ENCODE data around the gene MDP1.
"Not testable (repeated sequence)": the region's sequence is repeated elsewhere in the genome, so short reads cannot be mapped to it uniquely, and the experiment has no call there.

MDP1 gene

DNA sequence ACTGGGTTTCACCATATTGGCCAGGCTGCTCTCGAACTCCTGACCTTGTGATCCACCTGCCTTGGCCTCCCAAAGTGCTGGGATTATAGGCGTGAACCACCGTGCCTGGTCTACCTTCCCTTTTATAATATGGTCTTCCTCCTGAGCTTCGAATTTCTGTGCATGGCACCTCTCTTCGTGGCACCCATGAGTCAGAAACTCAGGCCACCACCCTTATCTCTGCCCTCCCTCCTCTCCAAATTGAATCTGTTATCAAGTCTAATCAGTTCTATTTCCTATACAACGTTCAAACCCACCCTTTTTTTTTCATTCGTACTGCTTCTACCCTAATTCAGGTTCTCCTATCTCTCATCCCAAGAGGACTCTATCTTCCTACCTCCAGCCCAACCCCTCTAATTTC lies 31.6 kb upstream of the MDP1 start:
- Mint-ChIP-seq H3K4me1 (peaks cover 17% of the 10 kb centered on the region), H3K27me3 (ENCODE audit: low read depth, poor library complexity) (peaks cover 26% of the 10 kb centered on the region), H3K27ac (peak overlapping the region; percentile 18), H3K4me3 (no peak overlapping the region), H3K36me3 (ENCODE audit: low read depth) (no peaks in the 10 kb centered on the region), H3K9me3 (no peaks in the 10 kb centered on the region)
- TF ChIP-seq, protein P1, sequence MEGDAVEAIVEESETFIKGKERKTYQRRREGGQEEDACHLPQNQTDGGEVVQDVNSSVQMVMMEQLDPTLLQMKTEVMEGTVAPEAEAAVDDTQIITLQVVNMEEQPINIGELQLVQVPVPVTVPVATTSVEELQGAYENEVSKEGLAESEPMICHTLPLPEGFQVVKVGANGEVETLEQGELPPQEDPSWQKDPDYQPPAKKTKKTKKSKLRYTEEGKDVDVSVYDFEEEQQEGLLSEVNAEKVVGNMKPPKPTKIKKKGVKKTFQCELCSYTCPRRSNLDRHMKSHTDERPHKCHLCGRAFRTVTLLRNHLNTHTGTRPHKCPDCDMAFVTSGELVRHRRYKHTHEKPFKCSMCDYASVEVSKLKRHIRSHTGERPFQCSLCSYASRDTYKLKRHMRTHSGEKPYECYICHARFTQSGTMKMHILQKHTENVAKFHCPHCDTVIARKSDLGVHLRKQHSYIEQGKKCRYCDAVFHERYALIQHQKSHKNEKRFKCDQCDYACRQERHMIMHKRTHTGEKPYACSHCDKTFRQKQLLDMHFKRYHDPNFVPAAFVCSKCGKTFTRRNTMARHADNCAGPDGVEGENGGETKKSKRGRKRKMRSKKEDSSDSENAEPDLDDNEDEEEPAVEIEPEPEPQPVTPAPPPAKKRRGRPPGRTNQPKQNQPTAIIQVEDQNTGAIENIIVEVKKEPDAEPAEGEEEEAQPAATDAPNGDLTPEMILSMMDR (IDR thresholded peaks at IDR 0.05) = no peak
- DNase-seq = no peak

GRCh38 chr14:24246765-24247212 lies 30.9 kb upstream of the MDP1 start:
- Mint-ChIP-seq H3K36me3 (ENCODE audit: low read depth) (no peaks in the 10 kb centered on the region), H3K4me1 (peaks cover 21% of the 10 kb centered on the region), H3K4me3 (no peak overlapping the region), H3K27me3 (ENCODE audit: low read depth, poor library complexity) (peaks cover 26% of the 10 kb centered on the region), H3K27ac (no peak overlapping the region), H3K9me3 (no peaks in the 10 kb centered on the region)
- TF ChIP-seq, protein P1 (IDR thresholded peaks at IDR 0.05) = no peak
- DNase-seq = no peak

GRCh38 chr14:24245350-24245749 lies 29.5 kb upstream of the MDP1 start:
- not testable (repeated sequence) for H3K27ac Mint-ChIP-seq; H3K36me3 Mint-ChIP-seq (ENCODE audit: low read depth); H3K9me3 Mint-ChIP-seq; DNase-seq; H3K4me3 Mint-ChIP-seq
- H3K27me3 Mint-ChIP-seq (ENCODE audit: low read depth, poor library complexity) = peaks cover 23% of the 10 kb centered on the region
- peaks cover 33% of the 10 kb centered on the region for H3K4me1 Mint-ChIP-seq

GRCh38 chr14:24243336-24243836 lies 27.5 kb upstream of the MDP1 start:
- H3K27ac Mint-ChIP-seq = peak overlapping the region; percentile 100
- H3K4me1 Mint-ChIP-seq = peaks cover 41% of the 10 kb centered on the region
- TF ChIP-seq, protein P1 (IDR thresholded peaks at IDR 0.05) = no peak
- peak overlapping the region; percentile 97 for H3K4me3 Mint-ChIP-seq
- H3K27me3 Mint-ChIP-seq (ENCODE audit: low read depth, poor library complexity) = peaks cover 17% of the 10 kb centered on the region
- no peak for DNase-seq
- H3K9me3 Mint-ChIP-seq = no peaks in the 10 kb centered on the region
- peaks cover 13% of the 10 kb centered on the region for H3K36me3 Mint-ChIP-seq (ENCODE audit: low read depth)

DNA sequence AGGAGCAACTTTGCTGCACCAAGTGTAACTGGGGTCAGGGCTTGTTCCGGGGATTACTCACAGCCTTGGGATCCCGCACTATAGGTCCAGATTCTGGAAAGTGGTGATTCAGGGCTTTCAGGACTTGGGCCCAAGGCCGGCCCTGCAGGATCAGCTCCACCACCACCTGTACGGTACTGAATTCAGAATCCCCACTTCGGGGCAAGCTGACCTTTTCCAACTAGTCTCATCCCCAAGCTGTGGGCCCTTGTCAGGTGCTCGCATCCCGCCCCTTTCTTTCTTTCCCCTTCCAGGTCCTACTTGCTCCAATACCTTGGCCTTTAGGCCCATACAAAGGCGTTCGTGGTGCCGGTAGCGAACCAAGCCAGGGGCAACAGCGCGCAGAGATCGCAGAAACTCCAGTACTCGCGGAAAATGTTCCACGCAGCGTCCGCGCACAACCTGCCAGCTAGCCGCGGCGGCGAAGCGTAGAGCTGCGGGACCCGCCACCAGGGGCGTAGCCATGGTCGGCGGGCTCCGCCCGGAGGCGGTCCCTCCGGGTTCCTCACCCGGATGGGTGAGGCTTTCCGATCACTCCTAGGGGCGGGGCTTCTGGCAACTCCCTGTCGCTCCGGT lies 26.1 kb upstream of the MDP1 start:
- TF ChIP-seq, protein P1 (IDR thresholded peaks at IDR 0.05) = peak; percentile 52
- Mint-ChIP-seq H3K27ac (peak overlapping the region; percentile 100), H3K4me1 (peaks cover 41% of the 10 kb centered on the region), H3K36me3 (ENCODE audit: low read depth) (peaks cover 27% of the 10 kb centered on the region), H3K9me3 (no peaks in the 10 kb centered on the region), H3K4me3 (peak overlapping the region; percentile 97), H3K27me3 (ENCODE audit: low read depth, poor library complexity) (peaks cover 13% of the 10 kb centered on the region)
- peak; percentile 95 for DNase-seq

GRCh38 chr14:24240110-24240918 lies 24.4 kb upstream of the MDP1 start:
- H3K4me3 Mint-ChIP-seq = peak overlapping the region; percentile 97
- no peak overlapping the region for H3K27ac Mint-ChIP-seq
- peaks cover 38% of the 10 kb centered on the region for H3K36me3 Mint-ChIP-seq (ENCODE audit: low read depth)
- no peak for DNase-seq
- peaks cover 4% of the 10 kb centered on the region for H3K27me3 Mint-ChIP-seq (ENCODE audit: low read depth, poor library complexity)
- no peaks in the 10 kb centered on the region for H3K9me3 Mint-ChIP-seq
- TF ChIP-seq, protein P1 (IDR thresholded peaks at IDR 0.05) = no peak
- H3K4me1 Mint-ChIP-seq = peaks cover 41% of the 10 kb centered on the region

Measured in nephron progenitor cell (in vitro differentiated cells).